SK-N-MC (cell line): ENCODE measurements around the gene PRKN.

Source experiments
- DNase-seq: peaks from one replicate; pipeline ENCODE4 v3.0.0-alpha.2; 2011; ENCODE audit warnings: low read depth, low spot score
- H3K27ac ChIP-seq: fragments of 200-600 bp; sonication (generic); 2 replicates; pipeline ENCODE4 v1.5.1; 2016; ENCODE audit warnings: mixed run types
- H3K36me3 ChIP-seq: fragments of 200-600 bp; sonication (generic); 2 replicates; pipeline ENCODE4 v1.6.1; 2017; ENCODE audit warnings: antibody characterized with exemption, low read length, mixed read lengths; ENCODE audit not compliant: insufficient read depth
- H3K4me3 ChIP-seq: fragments of 200-600 bp; sonication (generic); 2 replicates; pipeline ENCODE4 v1.5.1; 2016
- H3K9ac ChIP-seq: fragments of 200-600 bp; sonication (generic); 2 replicates; pipeline ENCODE4 v1.8.0; 2017; ENCODE audit warnings: mixed run types, mixed read lengths; ENCODE audit not compliant: insufficient read length
- H3K9me3 ChIP-seq: fragments of 200-600 bp; sonication (generic); 2 replicates; pipeline ENCODE4 v1.6.1; 2017; ENCODE audit warnings: low read depth, mild to moderate bottlenecking, antibody characterized with exemption, low read length, moderate library complexity, mixed read lengths
- EZH2 ChIP-seq: fragments of 200-600 bp; sonication (generic); IDR thresholded peaks from one replicate; pipeline ENCODE4 v1.6.1; 2017; ENCODE audit warnings: antibody characterized with exemption
- FOXP2 ChIP-seq: optimal IDR thresholded peaks from 2 replicates; pipeline ENCODE3; 2011; ENCODE audit warnings: mild to moderate bottlenecking, moderate library complexity; ENCODE audit not compliant: insufficient read depth; ENCODE audit errors: extremely low read length, control extremely low read depth
- POLR2AphosphoS5 ChIP-seq: IDR thresholded peaks from 2 replicates; pipeline ENCODE4 v1.6.1; 2012; ENCODE audit warnings: mild to moderate bottlenecking, low read depth, low read length, borderline replicate concordance

PRKN gene

DNA sequence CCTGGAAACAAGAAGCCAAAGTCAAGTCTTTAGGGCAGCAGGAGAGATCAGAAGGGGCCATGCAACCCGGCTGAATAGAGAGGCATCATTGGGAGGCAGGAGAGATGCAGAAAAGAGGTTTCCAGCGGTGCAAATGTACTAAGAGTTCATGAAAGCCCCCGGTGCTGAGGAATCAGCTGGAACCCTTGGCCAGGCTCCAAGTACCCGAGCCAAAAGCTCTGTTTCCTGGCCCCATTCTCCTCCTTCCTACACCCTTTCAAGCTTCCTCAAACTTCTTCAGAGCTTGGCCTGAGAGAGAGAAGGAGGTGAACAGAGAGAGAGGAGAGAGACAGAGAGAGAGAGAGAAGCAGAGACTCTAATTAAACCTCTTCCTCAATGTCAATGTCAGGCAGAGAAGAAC, 433.5 kb downstream of the PRKN start:
- no peaks in the 10 kb centered on the region for H3K36me3 ChIP-seq
- TF ChIP-seq FOXP2 = no peak
- no peak overlapping the region for H3K4me3 ChIP-seq
- H3K9ac ChIP-seq = no peak overlapping the region
- H3K27ac ChIP-seq = no peak overlapping the region
- no peak for DNase-seq
- no peaks in the 10 kb centered on the region for H3K9me3 ChIP-seq

DNA sequence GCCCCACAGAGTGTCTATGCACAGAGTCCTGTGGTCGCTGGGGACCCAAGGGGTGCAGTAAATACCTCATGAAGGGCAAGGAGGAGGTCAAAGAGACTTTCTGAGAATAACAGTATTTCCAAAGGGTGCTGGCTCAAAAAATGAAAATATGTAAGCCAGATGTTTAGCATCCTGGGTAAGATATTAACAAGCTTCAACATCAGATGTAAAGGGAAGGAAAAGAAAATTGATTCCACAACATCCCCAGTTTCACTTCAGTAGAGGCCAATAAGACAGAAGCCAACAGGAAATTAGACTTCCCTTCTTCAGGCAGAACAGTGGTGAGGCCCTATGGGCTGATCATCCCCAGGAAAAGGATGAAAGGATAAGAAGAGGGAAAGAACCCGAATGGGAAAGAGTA, 434.7 kb downstream of the PRKN start:
- Histone ChIP-seq H3K9ac (no peak overlapping the region), H3K9me3 (no peaks in the 10 kb centered on the region), H3K27ac (no peak overlapping the region), H3K36me3 (no peaks in the 10 kb centered on the region), H3K4me3 (no peak overlapping the region)
- DNase-seq = no peak
- TF ChIP-seq FOXP2 (no peak), POLR2AphosphoS5 (no peak), EZH2 (no peak)

DNA sequence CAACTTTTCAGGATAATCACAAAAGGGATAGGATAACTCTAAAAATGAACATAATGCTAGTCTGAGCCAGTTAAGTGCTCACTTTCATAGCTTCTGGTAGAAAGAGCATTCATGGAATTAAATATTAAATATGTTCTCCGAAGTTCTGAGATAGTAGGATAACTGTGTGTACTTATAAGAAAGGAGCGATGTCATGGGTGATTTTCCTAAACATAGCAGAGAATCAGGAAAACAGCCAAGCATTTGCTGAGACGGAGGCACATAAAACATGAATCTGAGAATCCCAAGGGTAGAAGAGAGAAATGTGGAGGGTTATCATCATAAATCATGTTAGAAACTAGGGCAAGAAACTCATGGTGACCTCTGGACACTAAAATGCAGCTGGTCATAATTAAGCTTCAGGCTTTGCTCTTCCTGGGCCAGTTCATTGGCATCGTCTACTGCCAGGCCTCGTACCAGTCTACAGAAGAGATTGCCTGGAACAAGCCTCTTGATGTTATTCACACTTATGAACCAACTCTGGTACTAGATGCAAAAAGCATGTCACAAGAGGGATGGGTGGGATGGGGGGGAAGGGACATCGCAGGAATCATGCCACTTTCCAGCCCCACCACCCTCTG, 436.6 kb downstream of the PRKN start:
- Histone ChIP-seq H3K27ac (no peak overlapping the region), H3K9me3 (no peaks in the 10 kb centered on the region), H3K4me3 (no peak overlapping the region), H3K36me3 (no peaks in the 10 kb centered on the region), H3K9ac (no peak overlapping the region)
- TF ChIP-seq EZH2 (no peak), FOXP2 (no peak), POLR2AphosphoS5 (no peak)
- DNase-seq = no peak

DNA sequence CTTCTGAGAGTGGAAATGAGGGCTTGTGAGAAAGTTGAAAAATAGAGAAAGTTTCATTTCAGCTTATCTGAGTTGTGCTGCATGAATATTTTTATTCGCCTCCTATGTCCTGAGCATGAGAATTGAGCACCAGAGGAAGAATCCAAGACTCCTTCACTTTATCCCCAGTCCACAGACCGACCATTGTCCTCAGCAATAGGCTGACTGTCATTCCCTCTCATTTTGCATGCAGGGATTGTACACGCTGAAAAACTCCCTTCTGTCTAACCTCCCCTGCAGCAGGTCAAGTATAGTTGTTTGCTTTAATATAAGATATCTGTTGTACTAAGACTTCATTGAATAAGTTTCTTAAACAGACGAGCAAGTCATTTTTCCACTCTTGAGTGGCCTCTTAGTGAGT, 437.6 kb downstream of the PRKN start:
- H3K9ac ChIP-seq = no peak overlapping the region

GRCh38 chr6:162273986-162274385, 453.6 kb downstream of the PRKN start:
- TF ChIP-seq EZH2 = no peak
- no peak for TF ChIP-seq FOXP2
- TF ChIP-seq POLR2AphosphoS5 = no peak
- H3K36me3 ChIP-seq = no peaks in the 10 kb centered on the region
- no peak overlapping the region for H3K9ac ChIP-seq
- H3K4me3 ChIP-seq = no peak overlapping the region
- no peaks in the 10 kb centered on the region for H3K9me3 ChIP-seq
- DNase-seq = no peak
- no peak overlapping the region for H3K27ac ChIP-seq

More for the DNA sequence above, 437.6 kb downstream of the PRKN start:
- Histone ChIP-seq H3K27ac (no peak overlapping the region), H3K4me3 (no peak overlapping the region), H3K9me3 (no peaks in the 10 kb centered on the region), H3K36me3 (no peaks in the 10 kb centered on the region)
- TF ChIP-seq FOXP2 (no peak), POLR2AphosphoS5 (no peak), EZH2 (no peak)
- DNase-seq = no peak

DNA sequence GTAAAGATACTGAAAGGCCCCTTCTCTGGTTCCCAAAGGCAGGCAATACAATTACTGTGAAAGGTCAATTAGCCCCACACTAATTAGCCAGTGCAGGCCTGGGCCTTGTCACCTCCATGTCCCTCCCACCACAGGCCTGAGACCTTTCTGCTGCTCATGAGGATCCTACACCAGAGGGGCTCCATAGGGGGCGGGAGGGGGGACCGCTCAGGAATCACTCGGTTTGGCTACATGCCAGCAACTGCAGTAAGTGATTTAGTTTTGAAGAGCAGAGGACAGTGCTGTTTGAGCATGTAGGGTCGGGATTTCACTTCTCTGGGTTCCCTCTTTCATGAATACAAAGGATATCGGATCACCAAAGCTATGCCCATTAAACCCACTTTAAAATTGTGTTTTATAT, 455.6 kb downstream of the PRKN start:
- TF ChIP-seq FOXP2 (no peak), EZH2 (no peak), POLR2AphosphoS5 (no peak)
- Histone ChIP-seq H3K36me3 (no peaks in the 10 kb centered on the region), H3K9me3 (no peaks in the 10 kb centered on the region), H3K9ac (no peak overlapping the region), H3K27ac (no peak overlapping the region), H3K4me3 (no peak overlapping the region)
- DNase-seq = no peak

DNA sequence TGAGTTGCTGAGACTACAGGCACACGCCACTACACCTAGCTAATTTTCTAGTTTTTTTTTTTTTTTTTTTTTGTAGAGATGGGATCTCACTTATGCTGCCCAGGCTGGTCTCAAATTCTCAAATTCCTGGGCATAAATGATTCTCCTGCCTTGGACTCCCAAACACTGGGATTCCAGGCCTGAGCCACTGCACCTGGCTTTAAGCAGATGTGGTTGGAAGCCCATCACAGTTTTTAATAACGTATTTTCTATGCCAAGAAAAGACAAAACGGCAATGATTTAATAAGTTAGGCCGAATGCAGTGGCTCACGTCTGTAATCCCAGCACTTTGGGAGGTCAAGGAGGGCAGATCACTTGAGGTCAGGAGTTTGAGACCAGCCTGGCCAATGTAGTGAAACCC, 456.6 kb downstream of the PRKN start:
- TF ChIP-seq EZH2 (no peak), FOXP2 (no peak), POLR2AphosphoS5 (no peak)
- Histone ChIP-seq H3K4me3 (no peak overlapping the region), H3K9ac (no peak overlapping the region), H3K36me3 (no peaks in the 10 kb centered on the region), H3K9me3 (no peaks in the 10 kb centered on the region), H3K27ac (no peak overlapping the region)
- no peak for DNase-seq

DNA sequence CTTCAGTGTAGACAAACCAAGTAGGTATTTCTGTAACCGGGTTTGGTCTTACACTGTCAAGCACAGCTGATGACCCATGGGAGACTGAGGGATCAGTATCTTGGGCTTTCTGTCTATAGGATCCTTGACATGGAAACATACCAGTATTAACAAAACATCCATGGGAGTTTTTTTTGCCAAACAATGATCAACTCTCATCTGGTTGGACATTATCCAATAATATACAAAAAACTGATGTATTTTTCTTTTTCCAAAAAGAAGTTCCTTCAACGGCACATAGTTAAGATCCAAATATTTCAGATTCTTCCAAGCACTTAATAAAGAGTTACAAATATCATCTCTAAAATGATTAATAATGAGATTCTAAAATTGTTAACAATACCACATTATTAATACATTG, 459.9 kb downstream of the PRKN start:
- TF ChIP-seq POLR2AphosphoS5 (no peak), EZH2 (no peak), FOXP2 (no peak)
- Histone ChIP-seq H3K36me3 (no peaks in the 10 kb centered on the region), H3K4me3 (no peak overlapping the region), H3K9ac (no peak overlapping the region), H3K27ac (no peak overlapping the region), H3K9me3 (no peaks in the 10 kb centered on the region)
- no peak for DNase-seq

- no peaks in the 10 kb centered on the region for H3K9me3 ChIP-seq
- TF ChIP-seq EZH2 (no peak), POLR2AphosphoS5 (no peak), FOXP2 (no peak)
These were observed 460.4 kb downstream of the PRKN start for GRCh38 chr6:162267126-162267525.

More at GRCh38 chr6:162267126-162267525, 460.4 kb downstream of the PRKN start:
- H3K4me3 ChIP-seq = no peak overlapping the region
- H3K9ac ChIP-seq = no peak overlapping the region
- no peaks in the 10 kb centered on the region for H3K36me3 ChIP-seq
- H3K27ac ChIP-seq = no peak overlapping the region
- no peak for DNase-seq
